Fibroblast of upper back skin (primary cell): ENCODE results near the gene C6orf62.
"Not testable (repeated sequence)": the region's sequence is repeated elsewhere in the genome, so short reads cannot be mapped to it uniquely, and the experiment has no call there.

Experiments used
- DNase-seq: peaks from one replicate; pipeline ENCODE4 v3.0.0-alpha.2; 2013

Gene C6orf62

GRCh38 chr6:24666097-24666640 lies 52.8 kb downstream of the C6orf62 start:
- DNase-seq, result peak; percentile 19

- DNase-seq, result no peak
Measured at GRCh38 chr6:24664046-24664987, 54.6 kb downstream of the C6orf62 start.

- no peak for DNase-seq
Measured at GRCh38 chr6:24663189-24663588, 55.8 kb downstream of the C6orf62 start.

- no peak for DNase-seq
Measured at GRCh38 chr6:24662236-24662635, 56.7 kb downstream of the C6orf62 start.

- DNase-seq, result not testable (repeated sequence)
Measured at GRCh38 chr6:24661759-24662158, 57.2 kb downstream of the C6orf62 start.

- no peak for DNase-seq
Measured at GRCh38 chr6:24660105-24660504, 58.8 kb downstream of the C6orf62 start.

- no peak for DNase-seq
Measured at GRCh38 chr6:24659561-24659960, 59.4 kb downstream of the C6orf62 start.

GRCh38 chr6:24658573-24659560 lies 60.1 kb downstream of the C6orf62 start:
- DNase-seq, result peak; percentile 13

GRCh38 chr6:24655215-24655614 lies 63.7 kb downstream of the C6orf62 start:
- no peak for DNase-seq
